Ishikawa (cell line): ENCODE results near the gene TBCD.
A peak's percentile ranks its signal among the peaks of the same experiment; 100 is the strongest.

Experiments
- CEBPB ChIP-seq: IDR thresholded peaks from 2 replicates; pipeline ENCODE4 v1.6.1; 2012
- CREB1 ChIP-seq: IDR thresholded peaks from 2 replicates; pipeline ENCODE4 v1.6.1; 2012; ENCODE audit warnings: low read depth
- EGR1 ChIP-seq: IDR thresholded peaks from 2 replicates; pipeline ENCODE4 v1.6.1; 2012
- EP300 ChIP-seq: IDR thresholded peaks from 2 replicates; pipeline ENCODE4 v1.6.1; 2012; ENCODE audit warnings: borderline replicate concordance
- FOXM1 ChIP-seq: IDR thresholded peaks from 2 replicates; pipeline ENCODE4 v1.6.1; 2012; ENCODE audit warnings: low read depth, borderline replicate concordance
- NFIC ChIP-seq: IDR thresholded peaks from 2 replicates; pipeline ENCODE4 v1.6.1; 2012
- RAD21 ChIP-seq: IDR thresholded peaks from 2 replicates; pipeline ENCODE4 v1.6.1; 2012; ENCODE audit warnings: low read depth
- REST ChIP-seq: IDR thresholded peaks from 2 replicates; pipeline ENCODE4 v1.6.1; 2012; ENCODE audit warnings: low read depth, mild to moderate bottlenecking
- TAF1 ChIP-seq: IDR thresholded peaks from 2 replicates; pipeline ENCODE4 v1.6.1; 2012; ENCODE audit warnings: low read depth, mild to moderate bottlenecking
- TCF12 ChIP-seq: IDR thresholded peaks from 2 replicates; pipeline ENCODE4 v1.6.1; 2012; ENCODE audit warnings: low read depth
- TEAD4 ChIP-seq: IDR thresholded peaks from 2 replicates; pipeline ENCODE4 v1.6.1; 2012
- USF1 ChIP-seq: IDR thresholded peaks from 2 replicates; pipeline ENCODE4 v1.6.1; 2012
- YY1 ChIP-seq: IDR thresholded peaks from 2 replicates; pipeline ENCODE4 v1.6.1; 2012; ENCODE audit warnings: low read depth
- ZBTB7A ChIP-seq: IDR thresholded peaks from 2 replicates; pipeline ENCODE4 v1.6.1; 2012; ENCODE audit warnings: low read depth
- TF ChIP-seq, protein P1 (sequence below): IDR thresholded peaks from 2 replicates; pipeline ENCODE4 v1.6.1; 2012

TBCD gene

GRCh38 chr17:82860606-82861392 lies 108.9 kb downstream of the TBCD start:
- TF ChIP-seq ZBTB7A (peak; percentile 20), EP300 (no peak), EGR1 (no peak), REST (no peak)

DNA sequence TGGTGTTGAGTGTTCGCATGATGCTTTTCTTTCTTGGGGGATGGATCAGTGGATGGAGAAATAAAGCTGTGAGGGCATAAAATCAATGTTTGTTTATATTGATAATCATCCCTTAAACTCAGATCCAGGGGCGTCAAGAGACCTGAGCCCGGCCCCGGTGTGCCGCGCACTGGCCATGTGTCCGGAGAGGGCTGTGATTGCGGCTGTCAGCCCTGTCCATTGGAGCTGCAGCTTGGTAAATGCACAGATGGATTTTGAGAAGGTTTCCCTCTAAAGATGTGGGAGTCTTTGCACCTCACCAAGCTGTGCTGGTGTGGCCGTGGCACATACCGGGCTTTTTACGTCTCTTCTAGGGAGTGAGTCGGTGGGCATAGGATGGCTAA lies 109.5 kb downstream of the TBCD start:
- TF ChIP-seq REST (no peak), TCF12 (no peak), RAD21 (no peak), EP300 (no peak), FOXM1 (no peak), USF1 (no peak), EGR1 (no peak)
- TF ChIP-seq, protein P1, sequence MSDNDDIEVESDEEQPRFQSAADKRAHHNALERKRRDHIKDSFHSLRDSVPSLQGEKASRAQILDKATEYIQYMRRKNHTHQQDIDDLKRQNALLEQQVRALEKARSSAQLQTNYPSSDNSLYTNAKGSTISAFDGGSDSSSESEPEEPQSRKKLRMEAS, result no peak

- TF ChIP-seq TCF12 (no peak), CEBPB (no peak), YY1 (no peak), FOXM1 (no peak)
- TF ChIP-seq, protein P1, result no peak
Measured at GRCh38 chr17:82862191-82862590, 110.3 kb downstream of the TBCD start.

GRCh38 chr17:82862737-82863382 lies 111.0 kb downstream of the TBCD start:
- TF ChIP-seq FOXM1 (no peak), TEAD4 (no peak)

DNA sequence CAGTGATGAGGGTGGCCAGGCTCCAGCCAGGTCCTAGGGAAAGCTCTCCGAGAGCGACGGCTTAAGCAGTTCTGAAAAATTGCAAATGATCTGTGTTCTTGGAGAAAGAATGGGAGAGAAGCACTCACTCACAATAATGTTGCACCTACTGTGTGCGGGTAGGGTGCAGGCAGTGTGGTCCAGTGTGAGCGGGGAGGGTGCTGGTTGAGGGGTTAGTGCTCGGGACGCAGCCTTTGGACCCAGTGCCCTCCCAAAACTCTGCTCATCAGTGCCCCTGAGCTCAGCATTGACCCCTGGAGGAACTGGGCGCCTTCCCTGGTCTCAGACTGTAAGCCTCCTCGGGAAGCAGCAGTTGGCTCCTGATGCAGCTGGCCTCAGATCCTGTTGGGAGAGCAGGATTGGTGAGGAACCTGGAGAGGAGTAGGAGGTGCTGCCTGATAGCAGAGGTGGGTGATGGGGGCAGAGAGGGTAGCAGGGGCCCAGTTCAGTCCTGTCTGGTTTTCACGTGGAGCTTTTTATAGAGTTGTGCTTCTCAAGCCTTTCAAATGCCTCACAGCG lies 111.6 kb downstream of the TBCD start:
- TF ChIP-seq REST, result no peak
- TF ChIP-seq TCF12, result no peak
- TF ChIP-seq CREB1, result no peak
- TF ChIP-seq FOXM1, result no peak
- no peak for TF ChIP-seq EGR1
- no peak for TF ChIP-seq TAF1
- TF ChIP-seq CEBPB, result no peak
- no peak for TF ChIP-seq YY1
- TF ChIP-seq NFIC, result no peak
- TF ChIP-seq RAD21, result no peak
- no peak for TF ChIP-seq EP300
- TF ChIP-seq ZBTB7A, result no peak
- TF ChIP-seq, protein P1, result no peak
- TF ChIP-seq USF1, result no peak
- no peak for TF ChIP-seq TEAD4
